Measurements from ENCODE around the gene SPOCK3.
A peak's percentile ranks its signal among the peaks of the same experiment; 100 is the strongest.
"Not testable (repeated sequence)": the region's sequence is repeated elsewhere in the genome, so short reads cannot be mapped to it uniquely, and the experiment has no call there.

SPOCK3 gene

GRCh38 chr4:166924424-166924823, 309.9 kb downstream of the SPOCK3 start:
- no peak for FAIRE-seq

GRCh38 chr4:166913926-166914325, 320.4 kb downstream of the SPOCK3 start:
- no peak for FAIRE-seq

- no peak for FAIRE-seq
These were observed 330.9 kb downstream of the SPOCK3 start for GRCh38 chr4:166903408-166903807.

- peak; percentile 93 for FAIRE-seq
These were observed 331.4 kb downstream of the SPOCK3 start for GRCh38 chr4:166902941-166903340.

- FAIRE-seq, result no peak
These were observed 338.0 kb downstream of the SPOCK3 start for GRCh38 chr4:166896254-166896653.

- FAIRE-seq, result no peak
These were observed 338.5 kb downstream of the SPOCK3 start for GRCh38 chr4:166895771-166896170.

- FAIRE-seq, result no peak
These were observed 346.8 kb downstream of the SPOCK3 start for GRCh38 chr4:166887457-166887856.

- FAIRE-seq, result no peak
These were observed 347.6 kb downstream of the SPOCK3 start for GRCh38 chr4:166886718-166887117.

GRCh38 chr4:166882221-166882620, 352.1 kb downstream of the SPOCK3 start:
- no peak for FAIRE-seq

- FAIRE-seq, result no peak
These were observed 358.5 kb downstream of the SPOCK3 start for GRCh38 chr4:166875821-166876220.

- FAIRE-seq, result no peak
These were observed 372.3 kb downstream of the SPOCK3 start for GRCh38 chr4:166862032-166862431.

- FAIRE-seq, result not testable (repeated sequence)
These were observed 383.9 kb downstream of the SPOCK3 start for GRCh38 chr4:166850398-166850797.

GRCh38 chr4:166846939-166847338, 387.4 kb downstream of the SPOCK3 start:
- FAIRE-seq, result no peak

GRCh38 chr4:166842795-166843261, 391.5 kb downstream of the SPOCK3 start:
- no peak for FAIRE-seq

GRCh38 chr4:166839615-166840251, 394.6 kb downstream of the SPOCK3 start:
- no peak for FAIRE-seq

GRCh38 chr4:166838975-166839614, 395.2 kb downstream of the SPOCK3 start:
- FAIRE-seq, result no peak

- FAIRE-seq, result no peak
These were observed 397.4 kb downstream of the SPOCK3 start for GRCh38 chr4:166836865-166837264.

- FAIRE-seq, result no peak
These were observed 406.7 kb downstream of the SPOCK3 start for GRCh38 chr4:166827629-166828028.

- no peak for FAIRE-seq
These were observed 407.1 kb downstream of the SPOCK3 start for GRCh38 chr4:166827167-166827566.

GRCh38 chr4:166823848-166824247, 410.4 kb downstream of the SPOCK3 start:
- FAIRE-seq, result no peak

- FAIRE-seq, result no peak
These were observed 411.2 kb downstream of the SPOCK3 start for GRCh38 chr4:166823126-166823525.

- FAIRE-seq, result no peak
These were observed 411.9 kb downstream of the SPOCK3 start for GRCh38 chr4:166822386-166822785.

- no peak for FAIRE-seq
These were observed 417.4 kb downstream of the SPOCK3 start for GRCh38 chr4:166816890-166817289.

GRCh38 chr4:166808380-166808779, 425.9 kb downstream of the SPOCK3 start:
- FAIRE-seq, result no peak

GRCh38 chr4:166802346-166802745, 431.9 kb downstream of the SPOCK3 start:
- FAIRE-seq, result no peak
